Memory B cell (primary cell): Measurements from ENCODE around the gene HDAC1.
"Not testable (repeated sequence)": the region's sequence is repeated elsewhere in the genome, so short reads cannot be mapped to it uniquely, and the experiment has no call there.

ENCODE experiments used
- ATAC-seq: fragments of 150-1000 bp; cut with Tn5 transposase; 2 replicates; pipeline ENCODE4 v1.10.0; 2021; ENCODE audit warnings: low read depth, mild to moderate bottlenecking, moderate library complexity
- DNase-seq, 2 donors: peaks; one replicate each; pipeline ENCODE4 v3.0.0; 2022; ENCODE audit warnings: low spot score in 2 of 2
- H3K27ac Mint-ChIP-seq: one replicate; pipeline ENCODE4 v1.8.0; 2022; ENCODE audit warnings: mild to moderate bottlenecking, moderate library complexity, mixed read lengths
- H3K27me3 Mint-ChIP-seq: one replicate; pipeline ENCODE4 v1.8.0; 2022; ENCODE audit warnings: mixed read lengths
- H3K36me3 Mint-ChIP-seq: one replicate; pipeline ENCODE4 v1.8.0; 2022; ENCODE audit warnings: mild to moderate bottlenecking, mixed read lengths
- H3K4me1 Mint-ChIP-seq: one replicate; pipeline ENCODE4 v1.8.0; 2022; ENCODE audit warnings: mixed read lengths
- H3K4me3 Mint-ChIP-seq: one replicate; pipeline ENCODE4 v1.8.0; 2022; ENCODE audit warnings: mild to moderate bottlenecking, moderate library complexity, mixed read lengths
- H3K9me3 Mint-ChIP-seq: one replicate; pipeline ENCODE4 v1.8.0; 2022; ENCODE audit warnings: mixed read lengths

Gene HDAC1

GRCh38 chr1:32353886-32354570 is 62.1 kb downstream of the HDAC1 start:
- ATAC-seq, result no peak
- no peak for DNase-seq
- peaks cover 9% of the 10 kb centered on the region for H3K4me1 Mint-ChIP-seq
- H3K27ac Mint-ChIP-seq, result peak overlapping the region; percentile 3
- H3K36me3 Mint-ChIP-seq, result peaks cover 2% of the 10 kb centered on the region
- H3K9me3 Mint-ChIP-seq, result no peaks in the 10 kb centered on the region
- no peaks in the 10 kb centered on the region for H3K27me3 Mint-ChIP-seq
- peak overlapping the region; percentile 8 for H3K4me3 Mint-ChIP-seq

GRCh38 chr1:32355778-32356177 is 63.9 kb downstream of the HDAC1 start:
- not testable (repeated sequence) for DNase-seq, H3K4me3 Mint-ChIP-seq, ATAC-seq, H3K9me3 Mint-ChIP-seq, H3K27ac Mint-ChIP-seq, H3K27me3 Mint-ChIP-seq, H3K36me3 Mint-ChIP-seq
- peaks cover 18% of the 10 kb centered on the region for H3K4me1 Mint-ChIP-seq

- H3K27me3 Mint-ChIP-seq, result no peaks in the 10 kb centered on the region
- no peaks in the 10 kb centered on the region for H3K9me3 Mint-ChIP-seq
Measured at GRCh38 chr1:32356478-32356877, 64.6 kb downstream of the HDAC1 start.

GRCh38 chr1:32357614-32358013 is 65.7 kb downstream of the HDAC1 start:
- no peak overlapping the region for H3K4me3 Mint-ChIP-seq
- no peaks in the 10 kb centered on the region for H3K9me3 Mint-ChIP-seq
- no peak for ATAC-seq
- no peak for DNase-seq
- no peak overlapping the region for H3K27ac Mint-ChIP-seq
- peaks cover 3% of the 10 kb centered on the region for H3K36me3 Mint-ChIP-seq
- H3K4me1 Mint-ChIP-seq, result peaks cover 21% of the 10 kb centered on the region
- H3K27me3 Mint-ChIP-seq, result no peaks in the 10 kb centered on the region

More at GRCh38 chr1:32356478-32356877, 64.6 kb downstream of the HDAC1 start:
- Mint-ChIP-seq H3K4me3 (no peak overlapping the region), H3K4me1 (peaks cover 21% of the 10 kb centered on the region), H3K27ac (no peak overlapping the region), H3K36me3 (peaks cover 3% of the 10 kb centered on the region)
- ATAC-seq (no peak), DNase-seq (no peak)

GRCh38 chr1:32358435-32358834 is 66.6 kb downstream of the HDAC1 start:
- Mint-ChIP-seq H3K36me3 (peaks cover 5% of the 10 kb centered on the region), H3K27ac (no peak overlapping the region), H3K4me3 (no peak overlapping the region), H3K27me3 (no peaks in the 10 kb centered on the region), H3K4me1 (peaks cover 21% of the 10 kb centered on the region), H3K9me3 (no peaks in the 10 kb centered on the region)
- ATAC-seq (no peak), DNase-seq (no peak)

GRCh38 chr1:32361308-32361673 is 69.4 kb downstream of the HDAC1 start:
- H3K4me3 Mint-ChIP-seq, result no peak overlapping the region
- no peaks in the 10 kb centered on the region for H3K9me3 Mint-ChIP-seq
- H3K27me3 Mint-ChIP-seq, result no peaks in the 10 kb centered on the region
- peaks cover 17% of the 10 kb centered on the region for H3K4me1 Mint-ChIP-seq
- DNase-seq, result no peak
- H3K36me3 Mint-ChIP-seq, result peaks cover 11% of the 10 kb centered on the region
- H3K27ac Mint-ChIP-seq, result peak overlapping the region; percentile 75
- no peak for ATAC-seq

- no peaks in the 10 kb centered on the region for H3K9me3 Mint-ChIP-seq
- peak in 1 of 2 donors; percentile 44 for DNase-seq
- no peaks in the 10 kb centered on the region for H3K27me3 Mint-ChIP-seq
- H3K4me3 Mint-ChIP-seq, result peak overlapping the region; percentile 61
- H3K27ac Mint-ChIP-seq, result peak overlapping the region; percentile 40
- H3K36me3 Mint-ChIP-seq, result peaks cover 10% of the 10 kb centered on the region
- peaks cover 17% of the 10 kb centered on the region for H3K4me1 Mint-ChIP-seq
- peak; percentile 28 for ATAC-seq
Measured at GRCh38 chr1:32361674-32362473, 70.0 kb downstream of the HDAC1 start.

GRCh38 chr1:32362474-32363313 is 70.8 kb downstream of the HDAC1 start, which contains the start of the genes FAM229A and TSSK3:
Gene FAM229A, minus strand, starts transcription at chr1:32362485. Its CDS starts 394 bp downstream, at chr1:32362091.
Gene TSSK3, plus strand, starts transcription at chr1:32362539. Its CDS starts 163 bp downstream, at chr1:32362702.
- peaks cover 12% of the 10 kb centered on the region for H3K36me3 Mint-ChIP-seq
- H3K27me3 Mint-ChIP-seq, result no peaks in the 10 kb centered on the region
- H3K4me3 Mint-ChIP-seq, result peak within 1 kb of the TSS; percentile 61
- no peak for DNase-seq
- H3K27ac Mint-ChIP-seq, result peak within 1 kb of the TSS; percentile 40
- ATAC-seq, result no peak
- no peaks in the 10 kb centered on the region for H3K9me3 Mint-ChIP-seq
- peaks cover 17% of the 10 kb centered on the region for H3K4me1 Mint-ChIP-seq

GRCh38 chr1:32363713-32364112 is 71.8 kb downstream of the HDAC1 start:
- Mint-ChIP-seq H3K36me3 (peaks cover 12% of the 10 kb centered on the region), H3K4me1 (peaks cover 17% of the 10 kb centered on the region), H3K27me3 (no peaks in the 10 kb centered on the region), H3K4me3 (no peak overlapping the region), H3K27ac (no peak overlapping the region), H3K9me3 (no peaks in the 10 kb centered on the region)
- DNase-seq (no peak), ATAC-seq (no peak)

GRCh38 chr1:32364836-32365235 is 73.0 kb downstream of the HDAC1 start:
- no peak overlapping the region for H3K27ac Mint-ChIP-seq
- no peaks in the 10 kb centered on the region for H3K27me3 Mint-ChIP-seq
- peaks cover 13% of the 10 kb centered on the region for H3K36me3 Mint-ChIP-seq
- H3K4me3 Mint-ChIP-seq, result no peak overlapping the region
- DNase-seq (no peak), ATAC-seq (no peak)
- no peaks in the 10 kb centered on the region for H3K9me3 Mint-ChIP-seq
- peaks cover 10% of the 10 kb centered on the region for H3K4me1 Mint-ChIP-seq

- Mint-ChIP-seq H3K4me1 (peaks cover 8% of the 10 kb centered on the region), H3K27ac (no peak overlapping the region), H3K27me3 (no peaks in the 10 kb centered on the region), H3K9me3 (no peaks in the 10 kb centered on the region), H3K4me3 (no peak overlapping the region), H3K36me3 (peaks cover 13% of the 10 kb centered on the region)
- DNase-seq (no peak), ATAC-seq (no peak)
Measured at GRCh38 chr1:32365445-32365844, 73.6 kb downstream of the HDAC1 start.

GRCh38 chr1:32367912-32368635 is 76.2 kb downstream of the HDAC1 start:
- no peaks in the 10 kb centered on the region for H3K27me3 Mint-ChIP-seq
- H3K36me3 Mint-ChIP-seq, result peaks cover 18% of the 10 kb centered on the region
- H3K9me3 Mint-ChIP-seq, result no peaks in the 10 kb centered on the region
- peaks cover 16% of the 10 kb centered on the region for H3K4me1 Mint-ChIP-seq
- no peak overlapping the region for H3K4me3 Mint-ChIP-seq
- DNase-seq (no peak), ATAC-seq (no peak)
- no peak overlapping the region for H3K27ac Mint-ChIP-seq

GRCh38 chr1:32372149-32372756 is 80.4 kb downstream of the HDAC1 start:
- Mint-ChIP-seq H3K9me3 (no peaks in the 10 kb centered on the region), H3K27ac (peak overlapping the region; percentile 8), H3K27me3 (no peaks in the 10 kb centered on the region), H3K4me1 (peaks cover 17% of the 10 kb centered on the region), H3K36me3 (peaks cover 27% of the 10 kb centered on the region), H3K4me3 (no peak overlapping the region)
- DNase-seq (no peak), ATAC-seq (peak; percentile 87)
